Urothelium cell line (cell line): ENCODE results near the gene RACGAP1.

Source experiments
- DNase-seq: peaks from one replicate; pipeline ENCODE4 v3.0.0; 2011; ENCODE audit warnings: low spot score, mixed read lengths
- FAIRE-seq: peaks from 2 replicates; lab custom pipeline; 2011; peaks lifted over from hg19 to GRCh38; lab: Jason Lieb, UNC

The RACGAP1 gene

DNA sequence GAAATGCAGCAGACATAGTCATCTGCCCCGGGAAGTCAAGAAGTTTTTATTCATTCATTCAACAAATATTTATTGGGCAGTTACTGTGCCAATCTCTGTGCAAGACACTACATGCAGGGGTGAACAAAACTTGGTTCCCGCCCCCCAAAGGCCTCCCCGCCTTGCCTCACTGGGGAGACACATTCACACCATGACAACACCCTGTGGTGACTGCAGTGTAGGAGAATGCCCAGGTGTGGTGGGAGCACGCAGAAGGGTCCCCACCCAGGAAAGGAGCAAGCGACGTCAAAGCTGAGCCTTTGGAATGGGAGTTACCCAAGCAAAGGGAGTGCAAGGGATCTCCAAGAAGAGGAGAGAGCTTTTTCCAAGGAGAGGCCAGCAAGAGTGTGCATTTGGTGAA is 54.2 kb downstream of the RACGAP1 start:
- DNase-seq (no peak), FAIRE-seq (no peak)

DNA sequence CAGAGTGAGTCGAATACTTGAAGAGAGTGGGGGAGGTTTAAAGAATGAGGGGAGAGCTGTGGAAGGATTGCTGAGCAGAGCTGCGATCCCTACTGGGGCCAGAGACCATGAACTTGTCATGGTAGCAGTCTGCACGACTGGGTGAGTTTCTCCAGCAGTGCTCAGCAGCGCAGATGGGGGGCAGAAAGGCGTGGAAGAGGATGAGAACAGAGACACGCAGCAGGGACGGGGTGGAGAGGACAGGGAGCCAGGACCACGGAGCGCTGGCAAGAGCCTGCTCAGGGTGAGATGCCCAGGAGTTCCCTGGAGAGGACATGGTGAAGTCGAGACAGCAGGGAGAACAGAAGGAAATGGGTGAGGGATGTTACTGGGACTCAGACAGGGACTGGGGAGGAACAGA is 54.6 kb downstream of the RACGAP1 start:
- DNase-seq (no peak), FAIRE-seq (no peak)

DNA sequence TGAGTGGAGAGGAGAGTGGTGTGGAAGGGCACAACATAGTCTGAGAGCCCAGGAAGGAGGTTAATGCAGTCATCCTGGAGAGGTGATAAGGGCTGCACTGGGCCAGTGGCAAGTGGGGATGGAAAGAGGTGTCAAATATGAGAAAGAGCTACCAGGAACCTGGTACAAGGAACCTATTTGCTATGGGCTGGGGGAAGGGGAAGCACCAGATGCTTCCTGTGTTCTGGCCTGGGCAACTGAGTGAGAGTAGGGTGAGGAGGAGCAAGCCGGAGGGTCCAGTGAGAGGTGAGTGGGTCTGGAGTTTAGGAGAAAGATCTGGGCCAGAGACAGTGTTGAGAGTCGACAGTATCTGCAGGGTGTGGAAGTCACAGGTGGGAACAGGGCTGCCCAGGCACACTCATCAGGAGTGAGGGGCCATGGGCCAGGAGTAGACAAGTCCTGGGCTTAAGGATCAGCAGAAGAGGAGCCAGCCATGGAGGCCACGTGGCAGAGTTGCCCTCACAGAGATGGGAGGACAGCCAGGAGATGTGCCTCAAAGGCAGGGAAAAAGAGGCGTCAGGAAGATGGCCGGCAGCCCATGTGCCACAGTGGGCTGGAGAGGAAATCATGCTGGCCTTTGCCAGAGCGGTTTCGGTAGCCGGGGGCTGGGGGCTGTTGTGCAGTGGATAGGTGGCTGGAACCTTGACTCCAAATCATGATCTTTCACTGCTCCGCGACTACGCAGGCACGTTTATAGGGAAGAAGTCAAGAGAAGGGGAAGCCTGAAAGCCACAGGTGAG is 55.5 kb downstream of the RACGAP1 start:
- FAIRE-seq (peak; percentile 5), DNase-seq (no peak)

DNA sequence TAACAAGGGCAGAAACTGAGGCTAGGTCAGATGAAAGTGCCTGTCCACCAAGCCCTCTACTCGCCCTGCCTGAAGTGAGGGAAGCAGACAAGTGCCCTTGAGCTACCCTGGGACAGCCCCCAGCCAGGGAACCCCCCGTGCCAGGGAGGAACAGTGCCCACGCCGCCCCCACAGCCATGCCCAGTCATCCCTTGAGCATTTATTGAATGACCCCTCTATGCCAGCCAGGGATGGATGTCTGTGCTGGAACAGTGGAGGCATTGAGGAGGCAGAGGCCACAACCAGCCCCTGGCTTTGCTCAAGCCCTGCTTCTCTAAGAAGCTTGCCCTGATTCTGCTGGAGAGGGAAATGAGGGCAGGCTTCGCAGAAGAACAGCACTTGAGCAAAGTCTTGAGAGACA is 56.3 kb downstream of the RACGAP1 start:
- no peak for FAIRE-seq
- DNase-seq: no peak

DNA sequence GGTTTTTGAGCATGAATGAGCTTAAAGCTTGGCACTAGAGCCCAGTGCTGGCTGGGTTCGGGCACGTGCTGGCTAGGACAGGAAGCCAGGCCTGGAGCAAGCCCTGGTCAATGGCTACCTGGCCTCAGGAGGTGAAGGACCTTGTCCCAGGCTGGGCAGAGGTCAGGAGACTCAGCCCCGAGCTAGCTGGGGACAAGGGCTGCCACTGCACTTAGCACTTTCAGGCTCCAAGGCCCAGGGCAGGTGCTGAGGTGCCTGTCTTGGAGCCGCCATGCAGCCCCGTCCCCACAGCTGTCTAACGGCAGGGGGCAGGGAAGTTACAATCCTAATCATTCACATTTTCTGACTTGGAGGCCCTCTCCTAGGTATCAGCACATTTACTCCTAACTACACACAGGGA is 56.8 kb downstream of the RACGAP1 start:
- FAIRE-seq (no peak), DNase-seq (no peak)

DNA sequence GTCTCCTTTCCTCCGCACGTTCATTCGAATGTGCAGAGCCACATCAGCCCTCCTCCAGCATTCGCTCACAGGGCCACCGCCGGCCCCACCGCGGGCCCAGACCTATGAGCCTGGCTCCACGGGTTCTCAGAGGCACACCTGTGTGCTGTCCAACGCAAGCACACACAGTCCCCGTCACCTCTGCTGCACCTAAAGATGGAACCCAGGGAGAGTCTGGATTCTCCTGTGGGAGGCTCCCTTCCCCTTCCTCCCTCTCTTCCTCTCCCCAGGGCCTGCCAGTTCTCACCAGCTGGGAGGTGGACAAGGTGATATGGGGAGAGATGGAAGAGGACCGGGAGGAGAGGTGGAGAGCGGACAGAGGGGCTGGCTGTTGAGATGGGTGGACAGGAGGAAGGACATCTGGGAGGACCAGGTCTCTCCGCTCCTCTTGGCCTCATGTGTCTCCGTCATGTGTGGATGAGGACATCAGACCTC is 57.5 kb downstream of the RACGAP1 start:
- DNase-seq (no peak), FAIRE-seq (no peak)

DNA sequence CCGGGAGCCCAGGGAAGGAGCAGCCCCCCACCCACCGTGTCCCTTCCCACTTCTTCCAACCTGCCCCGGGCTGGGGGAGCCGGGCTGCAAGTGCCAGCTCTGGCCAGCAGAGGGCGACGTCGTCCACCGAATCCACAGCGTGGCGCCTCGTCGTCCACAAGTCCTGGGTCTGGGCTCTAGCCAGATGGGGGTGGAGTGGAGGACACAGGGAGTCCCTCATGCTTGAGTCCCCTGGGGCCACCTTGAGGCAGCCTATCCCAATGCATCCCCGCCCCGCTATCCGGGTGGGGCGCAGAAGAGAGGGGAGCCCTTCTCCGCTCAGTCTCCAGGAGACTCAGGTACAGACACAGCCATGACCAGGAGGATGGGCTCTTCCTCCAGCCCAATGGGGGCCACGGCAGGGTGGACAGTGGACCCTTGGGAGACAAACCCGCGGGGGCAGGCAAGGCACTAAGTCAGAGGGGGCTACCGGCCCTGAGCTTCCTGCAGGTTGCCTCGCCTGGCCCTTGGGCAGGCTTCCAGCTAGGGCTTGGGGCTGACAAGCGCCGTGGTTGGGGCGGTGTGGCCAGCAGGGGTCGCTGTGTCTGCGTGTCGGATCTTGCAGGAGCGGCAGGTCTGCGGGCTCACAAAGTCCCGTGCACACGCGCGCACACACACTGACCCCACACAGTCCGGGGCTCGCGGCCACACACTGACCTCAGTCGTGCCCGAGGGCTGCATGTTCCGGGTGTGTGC is 58.1 kb downstream of the RACGAP1 start:
- DNase-seq (peak; percentile 87), FAIRE-seq (peak; percentile 93)

DNA sequence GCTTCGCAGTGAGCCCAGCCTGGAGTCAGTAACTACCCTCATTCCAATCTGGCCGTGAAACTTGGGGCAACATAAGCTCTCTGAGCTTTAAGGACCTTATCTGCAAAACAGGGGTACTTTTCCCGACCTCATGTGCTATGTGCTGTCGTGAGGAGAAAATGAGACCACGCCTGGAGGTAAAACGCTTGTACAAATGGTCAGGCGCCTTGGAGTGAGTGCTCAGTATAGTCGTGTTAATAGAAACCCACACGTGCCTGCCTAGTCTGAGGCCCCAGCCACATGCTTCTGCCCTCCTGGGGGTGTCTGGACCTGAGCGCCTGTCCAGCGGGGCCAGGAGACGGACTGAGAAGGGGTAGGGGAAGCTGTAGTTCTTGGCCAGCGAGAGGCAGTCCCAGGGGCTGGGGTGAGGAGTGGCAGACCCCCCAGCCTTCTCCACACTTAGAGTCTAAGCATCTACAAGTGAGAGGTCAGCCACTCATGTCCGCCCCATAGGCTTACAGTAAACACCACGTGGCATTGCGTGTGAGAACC is 58.7 kb downstream of the RACGAP1 start:
- no peak for FAIRE-seq
- no peak for DNase-seq

DNA sequence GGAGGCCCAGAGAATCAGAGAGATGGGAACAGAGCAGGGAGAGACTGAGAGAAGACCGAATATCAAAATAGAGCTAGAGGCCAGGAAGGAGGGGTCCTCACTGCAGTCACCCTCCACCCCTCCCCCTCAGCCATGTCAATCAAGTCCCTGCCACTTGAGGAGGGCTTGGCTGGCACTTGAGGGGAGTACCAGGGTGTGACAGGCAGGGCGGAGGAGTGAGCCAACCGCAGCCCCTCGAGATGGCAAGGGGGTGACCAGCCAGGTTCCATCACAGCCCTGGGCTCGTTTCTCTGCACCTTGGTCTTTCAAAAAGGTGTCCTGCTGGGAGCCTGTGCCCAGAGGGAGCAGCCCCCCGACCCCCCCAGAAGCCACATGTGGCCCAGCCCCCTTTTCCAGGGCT is 59.5 kb downstream of the RACGAP1 start:
- DNase-seq: no peak
- no peak for FAIRE-seq

DNA sequence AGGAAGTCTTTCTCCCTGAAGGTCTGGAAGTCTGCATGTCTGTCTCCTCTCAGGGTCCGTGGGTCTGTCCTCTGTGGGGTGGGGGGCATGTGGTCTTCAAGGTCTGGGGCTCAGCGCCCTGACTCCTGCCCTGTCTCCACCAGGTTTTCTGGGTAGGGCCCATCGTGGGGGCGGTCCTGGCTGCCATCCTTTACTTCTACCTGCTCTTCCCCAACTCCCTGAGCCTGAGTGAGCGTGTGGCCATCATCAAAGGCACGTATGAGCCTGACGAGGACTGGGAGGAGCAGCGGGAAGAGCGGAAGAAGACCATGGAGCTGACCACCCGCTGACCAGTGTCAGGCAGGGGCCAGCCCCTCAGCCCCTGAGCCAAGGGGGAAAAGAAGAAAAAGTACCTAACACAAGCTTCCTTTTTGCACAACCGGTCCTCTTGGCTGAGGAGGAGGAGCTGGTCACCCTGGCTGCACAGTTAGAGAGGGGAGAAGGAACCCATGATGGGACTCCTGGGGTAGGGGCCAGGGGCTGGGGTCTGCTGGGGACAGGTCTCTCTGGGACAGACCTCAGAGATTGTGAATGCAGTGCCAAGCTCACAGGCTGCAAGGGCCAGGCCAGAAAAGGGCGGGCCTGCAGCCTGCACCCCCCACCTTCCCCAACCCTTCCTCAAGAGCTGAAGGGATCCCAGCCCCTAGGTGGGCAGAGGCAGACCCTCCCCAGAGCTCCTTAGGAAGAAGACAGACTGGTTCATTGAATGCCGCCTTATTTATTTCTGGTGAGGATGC is 60.3 kb downstream of the RACGAP1 start:
- no peak for FAIRE-seq
- no peak for DNase-seq

DNA sequence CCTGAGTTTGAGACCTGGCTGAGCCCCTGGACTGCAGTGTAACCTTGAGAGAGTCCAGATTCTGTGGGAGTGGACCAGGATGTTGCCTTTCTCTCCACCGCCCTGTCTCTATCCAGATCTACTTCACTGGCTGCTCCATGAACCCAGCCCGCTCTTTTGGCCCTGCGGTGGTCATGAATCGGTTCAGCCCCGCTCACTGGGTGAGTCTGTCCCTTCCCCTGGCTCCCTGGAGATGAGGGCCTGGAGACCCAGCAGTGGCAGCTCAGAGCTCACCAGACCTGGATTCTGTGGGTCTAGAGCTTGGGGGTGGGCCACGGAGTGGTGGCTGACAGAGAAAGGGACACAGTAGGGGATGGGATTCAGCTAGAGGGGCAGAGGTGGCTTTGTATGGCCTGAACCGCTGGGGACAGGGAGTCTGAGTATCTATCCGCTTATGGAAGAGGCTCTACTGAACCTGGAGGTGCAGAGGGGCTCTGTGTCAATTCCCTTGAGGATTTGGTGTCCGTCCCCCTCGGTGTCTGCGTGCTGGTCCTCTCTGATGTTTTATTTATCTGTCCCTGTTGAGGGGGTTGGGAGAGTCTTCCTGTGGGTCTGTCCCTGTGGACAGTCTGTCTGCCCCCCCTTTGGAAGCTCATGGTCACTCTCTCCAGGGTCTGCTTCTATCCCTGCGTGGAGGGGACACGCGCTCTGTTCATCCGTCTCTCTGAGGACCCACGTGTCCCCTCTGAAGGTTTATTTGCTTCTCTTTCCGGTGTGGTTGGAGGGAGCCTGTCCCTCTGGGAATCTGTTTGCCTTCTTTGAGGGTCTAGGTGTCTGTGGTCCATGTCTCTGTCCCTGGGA is 61.1 kb downstream of the RACGAP1 start:
- no peak for FAIRE-seq
- no peak for DNase-seq

DNA sequence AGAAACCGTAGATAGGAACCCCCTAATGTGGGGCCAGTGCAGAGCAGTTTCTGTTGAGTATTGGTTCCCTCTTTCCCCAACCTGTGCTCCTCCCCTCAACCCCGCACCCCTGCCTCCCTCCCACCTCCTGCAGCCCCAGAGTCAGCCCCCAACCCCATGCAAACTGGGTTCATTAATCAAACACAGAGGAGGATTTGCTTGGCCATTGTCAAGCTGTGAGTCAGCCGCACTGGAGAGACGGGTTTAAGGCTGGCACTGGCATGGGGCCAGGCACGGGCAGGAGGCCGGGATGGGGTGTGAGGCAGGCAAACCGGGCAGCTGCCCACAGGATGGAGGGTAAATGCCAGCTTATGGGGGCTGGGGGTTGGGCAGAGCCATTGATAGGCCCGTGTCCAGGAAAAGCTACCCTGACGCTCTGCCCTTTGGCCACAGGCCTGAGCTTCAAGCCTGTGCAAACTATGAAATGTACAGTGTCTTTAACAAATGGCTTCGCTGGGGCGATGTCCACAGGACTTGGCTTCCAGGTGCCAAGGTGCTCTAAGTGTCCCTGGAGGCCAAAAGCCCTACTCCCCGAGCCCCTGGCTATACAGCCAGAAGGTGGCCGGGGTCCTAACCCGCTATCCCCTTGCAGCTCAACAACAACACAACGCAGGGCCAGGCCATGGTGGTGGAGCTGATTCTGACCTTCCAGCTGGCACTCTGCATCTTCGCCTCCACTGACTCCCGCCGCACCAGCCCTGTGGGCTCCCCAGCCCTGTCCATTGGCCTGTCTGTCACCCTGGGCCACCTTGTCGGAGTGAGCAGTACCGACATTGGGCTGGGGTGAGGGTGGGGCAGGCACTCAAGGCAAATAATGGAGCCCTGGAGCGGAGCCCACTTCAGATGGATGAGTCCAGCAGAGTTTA is 62.2 kb downstream of the RACGAP1 start:
- FAIRE-seq (peak; percentile 94), DNase-seq (peak; percentile 81)

DNA sequence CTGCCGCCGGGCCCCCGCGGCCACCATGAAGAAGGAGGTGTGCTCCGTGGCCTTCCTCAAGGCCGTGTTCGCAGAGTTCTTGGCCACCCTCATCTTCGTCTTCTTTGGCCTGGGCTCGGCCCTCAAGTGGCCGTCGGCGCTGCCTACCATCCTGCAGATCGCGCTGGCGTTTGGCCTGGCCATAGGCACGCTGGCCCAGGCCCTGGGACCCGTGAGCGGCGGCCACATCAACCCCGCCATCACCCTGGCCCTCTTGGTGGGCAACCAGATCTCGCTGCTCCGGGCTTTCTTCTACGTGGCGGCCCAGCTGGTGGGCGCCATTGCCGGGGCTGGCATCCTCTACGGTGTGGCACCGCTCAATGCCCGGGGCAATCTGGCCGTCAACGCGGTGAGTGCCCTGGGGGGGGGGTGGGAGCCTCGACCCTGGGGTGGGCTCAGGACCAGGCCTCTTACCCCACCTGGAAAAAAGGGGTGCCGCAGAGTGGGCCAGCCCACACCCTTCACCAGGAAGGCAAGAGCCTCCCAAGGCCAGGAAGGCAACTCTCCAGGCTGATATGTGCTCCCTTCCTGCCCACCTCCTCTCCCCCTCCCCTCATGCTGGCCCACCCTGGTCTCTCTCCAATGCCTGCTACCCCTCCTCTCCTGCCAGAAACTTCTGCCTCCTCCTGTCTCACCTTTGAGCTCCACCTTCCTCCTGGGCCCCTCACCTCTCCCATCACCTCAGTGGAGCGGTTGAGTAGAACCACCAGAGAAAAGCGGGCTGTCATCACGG is 63.1 kb downstream of the RACGAP1 start:
- FAIRE-seq (no peak), DNase-seq (no peak)

DNA sequence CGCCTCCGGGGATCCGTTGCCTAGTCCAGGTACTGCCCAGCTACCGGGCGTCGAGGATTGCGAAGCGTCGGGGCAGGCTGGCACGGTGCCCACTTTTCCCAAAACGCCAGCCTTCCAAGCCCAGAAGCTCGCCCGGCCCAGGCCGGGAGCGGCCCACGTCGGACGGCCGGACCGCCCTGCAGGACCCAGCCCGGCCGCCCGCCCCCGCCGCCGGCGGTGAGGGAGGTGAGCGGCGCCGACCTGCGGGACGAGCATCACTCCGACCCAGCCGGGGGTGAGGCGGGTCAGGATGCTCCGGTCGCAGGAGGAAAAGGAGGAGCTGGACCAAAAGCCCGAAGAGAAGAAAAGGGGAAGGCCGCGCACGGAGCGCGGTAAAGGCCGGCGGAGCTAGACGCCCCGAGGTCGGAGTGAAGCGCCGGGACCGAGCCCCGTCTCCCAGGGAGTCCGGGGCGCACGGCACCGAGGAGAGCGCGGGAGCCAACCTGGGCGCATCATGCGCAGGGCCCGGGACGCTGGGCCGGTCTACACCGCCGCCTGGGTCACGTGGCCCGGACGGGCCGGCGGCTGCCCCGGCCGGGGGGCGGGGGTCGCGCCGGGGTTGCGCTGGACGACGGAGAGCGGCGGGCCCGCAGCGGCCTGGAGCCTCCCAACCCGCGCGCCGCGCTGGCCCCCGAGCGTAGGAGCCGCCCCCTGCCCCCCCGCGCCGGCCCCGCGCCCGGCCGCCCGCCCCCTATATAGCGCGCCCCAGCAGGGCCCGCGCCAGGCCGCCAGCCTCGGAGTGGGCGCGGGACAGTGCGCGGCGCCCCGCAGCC is 64.0 kb downstream of the RACGAP1 start, which contains the start of gene AQP5:
AQP5 (plus strand) TSS at position 762 of the 812 bp plus-strand sequence. CDS start 146 bp downstream, outside the sequence.
- FAIRE-seq (no peak), DNase-seq (no peak)

DNA sequence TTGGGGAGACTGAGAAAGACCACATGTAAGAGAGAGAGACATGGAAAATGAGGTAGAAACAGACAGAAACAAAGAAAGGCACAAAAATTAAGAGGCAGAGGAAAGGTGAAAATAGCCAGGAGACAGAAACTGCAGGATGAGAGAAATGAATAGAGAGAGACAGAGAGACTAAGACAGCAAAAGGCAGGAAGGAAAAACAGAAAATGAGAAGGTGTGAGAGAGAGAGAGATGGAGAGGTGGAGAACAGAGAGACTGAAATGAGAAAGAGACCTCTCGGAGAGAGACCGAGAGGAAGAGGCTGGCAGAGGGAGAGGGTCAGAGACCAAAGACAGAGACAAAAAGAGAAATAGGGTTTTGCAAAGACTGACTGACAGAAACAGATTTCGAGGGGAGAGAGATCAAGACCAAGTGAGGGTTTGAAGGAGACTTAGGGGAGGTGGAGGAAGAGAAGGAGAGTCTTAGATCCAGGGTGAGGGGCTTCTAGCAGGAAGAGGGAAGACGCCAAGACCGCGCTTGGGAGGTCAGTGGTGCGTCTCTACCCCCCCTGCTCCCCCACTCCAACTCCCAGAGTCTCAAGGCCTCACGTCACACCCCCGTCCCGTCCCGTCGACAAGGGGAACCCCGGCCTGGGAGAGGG is 64.7 kb downstream of the RACGAP1 start:
- no peak for FAIRE-seq
- no peak for DNase-seq

DNA sequence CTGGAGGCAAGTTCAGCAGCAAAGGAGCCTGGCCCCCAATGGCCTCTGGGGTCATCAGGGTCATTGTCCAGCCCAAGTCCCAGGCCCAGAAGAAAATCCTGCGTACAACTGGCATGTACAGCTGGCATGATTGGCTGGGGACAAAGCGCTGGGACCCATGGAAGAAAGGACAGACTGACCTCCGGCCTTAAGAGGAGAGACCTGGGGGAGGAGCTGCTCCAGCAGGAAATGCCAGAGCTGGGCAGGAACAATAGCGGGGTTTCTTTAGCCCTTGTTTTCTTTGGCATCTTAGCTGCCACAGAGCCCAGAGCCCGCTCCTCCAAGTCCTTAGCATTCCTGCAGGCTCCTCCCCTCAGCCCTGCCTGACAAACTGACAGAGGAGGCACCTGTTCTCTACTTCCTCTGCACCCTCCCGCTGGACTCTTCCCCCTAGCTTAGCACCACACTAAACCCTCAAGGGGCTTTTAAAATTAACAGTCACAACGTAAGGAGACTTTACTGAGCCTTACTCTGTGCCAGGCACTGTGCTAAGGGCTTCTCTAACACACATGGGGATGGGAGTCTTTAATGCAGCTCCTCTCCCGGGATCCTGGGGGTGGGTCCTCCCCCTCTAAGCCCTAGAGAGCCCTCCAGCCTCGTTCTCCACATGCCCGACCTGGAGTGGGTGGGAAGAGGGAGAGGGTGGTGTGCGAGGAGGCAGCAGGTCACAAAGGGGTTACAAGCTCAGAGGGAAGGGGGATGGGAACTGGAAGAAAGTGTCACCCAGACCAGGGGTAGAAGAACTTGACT is 65.4 kb downstream of the RACGAP1 start:
- DNase-seq (peak; percentile 84), FAIRE-seq (no peak)
